GM19099 (cell line): ENCODE results near the gene CDH24.
A peak's percentile ranks its signal among the peaks of the same experiment; 100 is the strongest.

Experiments used
- POLR2A ChIP-seq: IDR thresholded peaks from 3 replicates; pipeline ENCODE4 v1.6.1; 2011; ENCODE audit warnings: low read depth; ENCODE audit not compliant: insufficient read length; ENCODE audit errors: extremely low read depth

CDH24 gene

GRCh38 chr14:23025151-23025814 is 32.0 kb downstream of the CDH24 start:
- no peak for TF ChIP-seq POLR2A

GRCh38 chr14:23024612-23025075 is 32.7 kb downstream of the CDH24 start:
- no peak for TF ChIP-seq POLR2A

DNA sequence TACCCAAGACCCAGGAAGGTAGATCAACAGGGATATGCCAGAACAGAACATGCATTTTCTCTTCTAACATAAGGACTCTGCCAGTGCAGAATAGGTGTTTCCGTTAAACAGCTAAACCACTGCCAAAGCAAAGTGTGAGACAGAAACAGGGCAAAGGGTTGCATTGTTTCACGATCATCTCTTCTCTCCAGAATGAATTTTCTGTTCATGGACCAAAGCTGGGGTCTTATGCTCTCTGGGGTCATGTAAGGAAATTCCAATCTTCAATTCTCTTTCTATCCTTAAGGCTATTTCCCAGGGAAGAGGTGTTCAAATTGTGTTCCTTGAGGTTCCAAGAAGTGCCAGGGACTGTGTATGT is 33.5 kb downstream of the CDH24 start:
- no peak for TF ChIP-seq POLR2A

GRCh38 chr14:23023022-23023794 is 34.1 kb downstream of the CDH24 start:
- no peak for TF ChIP-seq POLR2A

DNA sequence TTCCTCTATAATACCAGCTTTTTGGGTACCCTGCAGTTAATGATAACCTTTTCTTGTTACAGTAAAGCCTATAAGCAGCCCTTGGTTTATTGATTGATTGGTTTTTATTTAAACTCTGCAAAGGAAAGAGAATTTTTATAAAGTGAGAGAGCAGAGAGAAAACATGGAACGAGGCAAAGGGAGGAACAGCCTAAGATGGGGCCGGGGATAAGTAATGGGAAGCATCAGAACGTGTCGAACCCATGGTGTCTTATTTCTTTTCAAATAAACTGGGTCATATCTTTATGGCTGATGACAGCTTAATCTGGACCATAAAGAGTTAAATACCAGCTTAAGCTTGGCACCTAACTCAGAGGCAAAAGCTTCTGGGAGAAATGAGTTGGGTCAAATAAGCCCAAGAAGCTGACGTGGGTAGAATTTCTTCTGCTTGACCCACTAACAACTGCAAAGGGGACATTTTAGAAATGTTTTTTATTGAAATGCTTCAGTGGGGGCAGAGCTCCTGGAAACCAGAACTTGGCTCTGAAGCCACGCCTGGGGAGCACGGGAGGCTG is 35.4 kb downstream of the CDH24 start:
- no peak for TF ChIP-seq POLR2A

GRCh38 chr14:23021434-23021833 is 35.9 kb downstream of the CDH24 start:
- no peak for TF ChIP-seq POLR2A

DNA sequence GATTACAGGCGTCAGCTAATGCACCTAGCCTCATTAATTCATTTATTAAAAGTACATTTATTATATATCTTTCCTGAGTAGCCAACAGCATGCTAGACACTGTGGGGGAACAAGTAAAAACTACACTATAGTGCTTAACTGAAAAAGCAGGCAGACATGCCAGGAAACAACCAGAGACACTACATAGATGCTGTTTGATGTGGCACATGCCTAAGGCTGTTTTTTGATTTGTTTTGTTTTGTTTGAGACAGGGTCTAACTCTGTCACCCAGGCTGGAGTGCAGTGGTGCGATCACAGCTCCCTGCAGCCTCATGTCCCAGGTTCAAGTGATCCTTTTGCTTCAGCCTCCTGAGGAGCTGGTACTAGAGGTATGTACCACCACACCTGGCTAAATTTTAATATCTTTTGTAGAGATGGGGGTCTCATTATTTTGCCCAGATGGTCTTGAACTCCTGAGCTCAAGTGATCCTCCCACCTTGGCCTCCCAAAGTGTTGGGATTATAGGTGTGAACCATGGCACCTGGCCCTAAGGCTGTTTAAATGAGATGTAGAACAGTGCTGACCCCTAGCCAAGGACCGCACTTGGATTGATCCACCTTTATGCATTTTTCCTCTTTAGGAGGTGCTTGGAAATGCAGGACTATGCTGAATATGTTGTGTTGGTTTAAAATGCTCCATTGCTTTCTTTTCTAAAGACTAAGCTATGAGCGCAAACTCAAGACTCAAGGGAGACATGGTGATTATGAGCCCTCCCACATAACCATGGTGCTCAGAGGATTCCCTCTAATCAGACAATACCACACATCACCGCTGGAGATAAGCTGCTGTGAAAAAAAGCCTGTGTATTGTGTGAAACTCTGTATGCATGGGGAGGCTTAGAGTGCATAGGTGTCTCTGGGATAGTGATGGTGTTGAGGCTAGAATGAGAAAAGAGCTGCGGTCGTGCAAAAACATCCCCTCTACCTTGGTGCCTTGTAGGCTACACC is 36.9 kb downstream of the CDH24 start:
- TF ChIP-seq POLR2A: no peak

DNA sequence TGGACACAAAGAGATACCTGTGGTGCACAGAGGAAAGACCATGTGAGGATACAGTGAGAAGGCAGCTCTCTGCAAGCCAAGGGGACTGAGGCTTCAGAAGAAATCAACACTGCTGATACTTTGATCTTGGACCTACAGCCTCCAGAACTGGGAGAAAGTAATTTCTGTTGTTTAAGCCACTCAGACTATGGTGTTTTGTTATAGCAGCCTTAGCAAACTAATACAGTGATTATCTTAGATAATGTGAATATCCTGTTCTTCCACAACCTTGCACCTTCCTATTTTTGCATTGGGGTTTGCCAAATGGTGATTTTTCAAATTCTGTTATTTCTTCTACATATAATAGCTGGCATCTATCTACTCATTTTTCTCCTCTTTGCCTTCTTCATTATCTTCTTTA is 39.2 kb downstream of the CDH24 start:
- TF ChIP-seq POLR2A: no peak

DNA sequence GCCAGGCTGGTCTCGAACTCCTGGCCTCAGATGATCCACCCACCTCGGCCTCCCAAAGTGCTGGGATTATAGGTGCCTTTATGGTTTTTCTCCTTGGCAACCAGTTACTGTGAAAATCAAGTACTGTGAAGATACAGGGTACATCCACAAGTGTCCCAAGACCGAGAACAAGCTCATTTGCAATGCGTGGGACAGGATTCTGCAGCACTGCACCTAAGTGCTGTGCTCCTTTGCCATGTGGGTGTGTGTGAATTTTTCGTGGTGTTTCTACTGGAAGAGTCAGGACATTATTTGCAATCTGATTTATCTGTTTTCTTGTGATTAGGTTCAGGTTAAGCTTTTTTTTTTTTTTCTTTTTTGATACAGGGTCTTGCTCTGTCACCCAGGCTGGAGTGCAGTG is 40.2 kb downstream of the CDH24 start:
- no peak for TF ChIP-seq POLR2A

DNA sequence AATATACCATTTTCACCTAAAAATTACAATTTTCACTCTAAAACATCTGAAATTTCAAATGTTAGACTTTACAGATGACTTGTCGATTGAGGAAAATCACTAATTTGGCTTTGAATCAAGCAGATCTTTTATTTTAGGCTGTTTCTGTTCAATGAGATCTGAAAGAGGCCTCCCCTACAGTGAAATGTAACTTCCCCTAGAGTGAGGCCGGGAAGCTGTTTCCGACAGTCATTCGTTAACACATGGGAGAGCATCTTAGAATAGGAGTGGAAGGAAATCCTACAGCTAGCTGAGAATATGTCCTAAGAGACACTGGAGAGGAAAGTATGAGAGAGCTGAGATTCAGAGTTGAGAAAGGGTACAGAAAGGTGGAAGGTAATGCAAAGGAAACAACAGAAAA is 41.7 kb downstream of the CDH24 start:
- TF ChIP-seq POLR2A: no peak

GRCh38 chr14:23013054-23013748 is 44.1 kb downstream of the CDH24 start:
- no peak for TF ChIP-seq POLR2A

DNA sequence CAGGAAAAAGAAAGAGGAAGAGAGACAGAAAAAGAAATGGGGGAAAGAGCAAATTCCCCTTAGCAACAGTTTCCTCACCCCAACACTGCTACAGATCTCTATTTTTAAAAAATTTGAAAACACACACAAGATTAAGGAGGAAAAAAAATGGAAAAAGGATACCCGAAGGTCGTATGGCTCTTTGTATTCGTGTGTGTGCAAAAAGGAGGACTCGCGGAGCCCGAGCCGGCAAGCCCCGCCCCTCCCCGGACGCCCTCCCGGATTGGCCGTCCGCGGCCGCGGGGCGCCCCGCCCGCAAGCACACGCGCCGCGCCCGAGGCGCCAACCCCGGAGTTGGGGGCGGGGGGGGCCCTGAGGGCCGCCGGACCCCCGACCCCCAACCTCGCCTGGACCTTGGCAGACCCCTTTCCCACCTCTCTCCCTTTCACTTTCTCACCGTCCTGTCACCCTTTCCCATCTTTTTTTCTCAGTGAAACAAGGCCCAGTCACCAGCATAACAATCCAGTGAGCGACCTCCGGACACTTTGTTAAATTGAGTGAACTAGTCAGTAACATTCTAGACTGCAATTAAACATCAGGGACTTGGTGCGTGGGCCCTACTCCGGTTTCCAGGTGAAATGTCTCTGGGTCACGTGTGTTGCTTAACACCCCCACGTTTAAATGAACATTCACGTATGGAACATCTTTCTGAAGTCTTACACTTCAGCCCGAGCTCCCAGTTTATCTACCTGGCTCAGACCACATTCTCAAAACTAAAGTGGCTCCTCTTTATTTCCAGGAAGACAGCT is 47.2 kb downstream of the CDH24 start, which contains the start of gene C14orf93:
Gene C14orf93, minus strand, starts transcription at position 205 of the 788 bp plus-strand sequence. CDS start 11,120 bp downstream, outside the sequence.
- TF ChIP-seq POLR2A: peak; percentile 66

GRCh38 chr14:23009483-23009938 is 47.8 kb downstream of the CDH24 start:
- TF ChIP-seq POLR2A: no peak
